Hindlimb muscle (tissue), 1 donor: ENCODE measurements around the gene GRID2. TPM values are rescaled to one million over a fixed set of nuclear protein-coding genes. Genes with fewer than 3 reads are reported as not detected.
"Not testable (repeated sequence)": the region's sequence is repeated elsewhere in the genome, so short reads cannot be mapped to it uniquely, and the experiment has no call there.

ENCODE experiments used
- DNase-seq: peaks from one replicate; pipeline ENCODE4 v3.0.0-alpha.2; 2013
- polyA plus RNA-seq: library from polyadenylated mRNA; unstranded; fragments of 120-200 nt; gene quantifications from one replicate; pipeline ENCODE4 v1.2.1, GENCODE V29; 2013; ENCODE audit not compliant: insufficient read length

GRID2 gene
- polyA plus RNA-seq, 1 donor, result 0.62 TPM

GRCh38 chr4:93342738-93343137, 1039.0 kb downstream of the GRID2 start:
- DNase-seq, result no peak

GRCh38 chr4:93346840-93347239, 1043.1 kb downstream of the GRID2 start:
- DNase-seq, result no peak

- DNase-seq, result no peak
These were observed 1045.1 kb downstream of the GRID2 start for GRCh38 chr4:93348896-93349295.

GRCh38 chr4:93351846-93352245, 1048.1 kb downstream of the GRID2 start:
- DNase-seq, result no peak

- DNase-seq, result no peak
These were observed 1051.6 kb downstream of the GRID2 start for GRCh38 chr4:93355411-93355810.

DNA sequence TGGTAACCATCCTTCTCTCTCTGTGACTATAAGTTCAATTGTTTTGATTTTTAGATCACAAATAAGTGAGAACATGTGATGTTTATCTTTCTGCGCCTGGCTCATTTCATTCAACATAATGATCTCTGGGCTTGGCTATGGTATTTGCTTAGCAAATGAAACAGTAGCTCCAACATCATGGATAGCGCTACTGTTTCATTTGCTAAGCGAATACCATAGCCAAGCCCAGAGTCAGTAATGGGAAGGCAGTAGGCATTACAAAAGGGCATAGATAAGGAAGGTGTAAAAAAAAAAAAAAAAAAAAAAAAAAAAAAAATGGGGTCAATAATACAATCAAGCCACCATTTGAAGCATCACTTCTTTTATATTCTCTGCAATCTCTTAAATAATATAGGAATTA, 1055.8 kb downstream of the GRID2 start:
- DNase-seq, result no peak

DNA sequence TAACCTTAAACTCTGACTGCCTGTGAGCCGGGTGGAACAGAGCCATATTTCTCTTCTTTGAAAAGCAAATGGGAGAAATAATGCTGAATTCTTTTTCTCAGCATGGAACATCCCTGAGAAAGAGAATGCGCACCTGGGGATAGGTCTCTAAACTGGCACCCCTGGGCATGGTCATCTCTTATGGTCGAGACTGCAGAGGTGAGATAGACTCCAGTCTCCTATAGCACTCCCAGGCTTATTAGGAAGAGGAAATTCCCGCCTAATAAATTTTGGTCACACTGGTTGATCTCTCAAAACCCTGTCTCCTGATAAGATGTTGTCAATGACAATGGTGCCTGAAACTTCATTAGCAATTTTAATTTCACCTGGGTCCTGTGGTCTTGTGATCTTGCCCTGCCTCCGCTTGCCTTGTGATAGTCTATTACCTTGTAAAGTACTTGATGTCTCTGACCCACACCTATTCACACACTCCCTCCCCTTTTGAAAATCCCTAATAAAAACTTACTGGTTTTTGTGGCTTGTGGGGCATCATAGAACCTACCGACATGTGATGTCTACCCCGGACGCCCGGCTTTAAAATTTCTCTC, 1062.5 kb downstream of the GRID2 start:
- not testable (repeated sequence) for DNase-seq

DNA sequence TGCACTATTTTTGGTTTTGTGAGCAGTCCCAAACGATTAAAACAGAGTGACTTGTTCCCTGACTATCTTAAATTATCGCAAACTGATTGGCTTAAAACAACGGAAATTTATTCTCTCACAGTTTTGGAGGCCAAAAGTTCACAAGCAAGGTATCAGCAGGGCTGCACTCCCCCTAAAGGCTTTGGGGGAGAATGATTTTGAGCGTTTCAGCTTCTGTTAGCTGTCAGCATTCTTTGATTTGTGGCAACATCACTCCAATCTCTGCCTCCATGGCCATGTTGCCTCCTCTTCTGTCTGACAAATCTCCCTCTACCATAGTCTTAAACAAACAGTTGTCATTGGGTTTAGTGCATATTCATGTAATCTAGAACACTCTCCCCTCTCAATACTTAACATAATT, 1065.2 kb downstream of the GRID2 start:
- DNase-seq, result no peak

GRCh38 chr4:93370256-93370655, 1066.5 kb downstream of the GRID2 start:
- no peak for DNase-seq

DNA sequence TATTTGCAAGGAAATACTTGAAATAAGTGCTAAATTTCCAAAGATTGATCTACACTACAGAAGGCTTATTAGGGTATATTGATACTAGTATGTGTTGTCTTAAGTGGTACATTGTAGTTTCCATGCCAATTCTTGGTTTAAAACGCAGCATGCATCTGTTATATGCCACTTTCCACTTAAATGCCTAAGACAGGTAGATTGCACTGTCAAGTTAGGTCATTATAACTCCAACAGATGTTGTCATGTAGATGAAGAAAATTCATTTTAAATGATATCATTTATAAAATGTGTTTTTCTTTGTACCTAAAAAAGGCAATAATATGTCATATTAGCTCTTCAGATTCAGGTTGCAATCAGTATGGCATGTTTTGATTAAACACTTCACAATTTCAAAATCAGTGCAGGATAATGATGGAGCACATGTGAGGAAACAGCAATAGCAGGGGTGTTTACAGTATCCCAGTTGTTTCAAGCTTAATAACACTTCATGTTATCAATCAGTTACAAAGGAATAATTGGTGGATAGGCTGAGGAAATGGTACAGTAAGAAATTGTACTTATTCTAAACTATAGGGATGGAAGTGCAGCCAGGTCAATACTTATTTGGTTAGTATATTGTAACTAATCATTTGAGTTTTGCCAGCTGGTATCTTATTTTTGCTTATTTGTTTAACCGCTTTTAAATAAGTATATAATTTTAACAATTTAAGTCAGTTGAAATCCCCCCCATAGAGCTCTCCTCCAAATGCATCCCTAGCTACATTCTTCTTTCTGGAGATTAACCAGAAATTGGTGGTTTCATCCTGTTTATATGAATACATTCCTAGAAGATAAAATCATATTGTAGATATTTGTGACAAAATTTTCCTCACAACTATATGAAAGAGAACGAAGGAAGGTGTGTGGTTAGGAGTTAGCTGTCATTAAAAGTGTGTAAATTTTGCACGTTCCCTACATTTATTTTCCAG, 1070.4 kb downstream of the GRID2 start:
- no peak for DNase-seq

GRCh38 chr4:93384241-93384640, 1080.5 kb downstream of the GRID2 start:
- no peak for DNase-seq

- no peak for DNase-seq
These were observed 1081.1 kb downstream of the GRID2 start for GRCh38 chr4:93384887-93385286.

- DNase-seq, result peak; percentile 15
These were observed 1090.8 kb downstream of the GRID2 start for GRCh38 chr4:93394545-93395081.

DNA sequence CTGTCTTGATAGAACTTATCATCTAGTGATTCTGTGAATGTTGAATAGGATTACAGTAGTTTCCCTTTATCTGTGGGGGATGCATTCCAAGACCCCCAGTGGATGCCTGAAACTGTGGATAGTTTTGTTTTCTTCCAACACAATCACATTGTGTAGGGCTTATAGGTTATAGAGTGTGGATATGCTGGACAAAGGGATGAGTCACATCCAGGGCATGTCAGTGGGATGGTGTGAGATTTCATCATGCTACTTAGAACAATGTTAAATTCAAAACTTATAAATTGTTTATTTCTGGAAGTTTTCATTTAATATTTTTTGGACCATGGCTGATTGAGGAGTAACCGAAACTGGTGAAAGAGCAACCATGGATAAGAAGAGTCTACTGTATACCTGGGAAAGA, 1092.5 kb downstream of the GRID2 start:
- no peak for DNase-seq

DNA sequence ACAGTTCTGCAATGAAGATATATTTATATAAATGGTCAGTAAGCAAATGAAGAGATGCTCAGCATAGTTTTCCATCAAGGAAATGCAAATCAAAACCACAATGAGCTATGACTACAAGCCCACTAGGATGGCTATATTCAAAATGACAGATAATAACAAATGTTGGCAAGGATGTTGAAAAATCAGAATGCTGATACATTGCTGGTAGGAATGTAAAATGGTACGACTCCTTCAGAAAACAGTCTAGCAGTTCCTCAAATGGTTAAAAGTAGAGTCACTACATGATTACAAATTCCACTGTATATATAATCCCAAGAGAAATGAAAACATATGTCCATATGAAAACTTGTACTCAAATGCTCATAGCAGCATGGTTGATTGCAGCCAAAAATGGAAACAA, 1099.8 kb downstream of the GRID2 start:
- no peak for DNase-seq

DNA sequence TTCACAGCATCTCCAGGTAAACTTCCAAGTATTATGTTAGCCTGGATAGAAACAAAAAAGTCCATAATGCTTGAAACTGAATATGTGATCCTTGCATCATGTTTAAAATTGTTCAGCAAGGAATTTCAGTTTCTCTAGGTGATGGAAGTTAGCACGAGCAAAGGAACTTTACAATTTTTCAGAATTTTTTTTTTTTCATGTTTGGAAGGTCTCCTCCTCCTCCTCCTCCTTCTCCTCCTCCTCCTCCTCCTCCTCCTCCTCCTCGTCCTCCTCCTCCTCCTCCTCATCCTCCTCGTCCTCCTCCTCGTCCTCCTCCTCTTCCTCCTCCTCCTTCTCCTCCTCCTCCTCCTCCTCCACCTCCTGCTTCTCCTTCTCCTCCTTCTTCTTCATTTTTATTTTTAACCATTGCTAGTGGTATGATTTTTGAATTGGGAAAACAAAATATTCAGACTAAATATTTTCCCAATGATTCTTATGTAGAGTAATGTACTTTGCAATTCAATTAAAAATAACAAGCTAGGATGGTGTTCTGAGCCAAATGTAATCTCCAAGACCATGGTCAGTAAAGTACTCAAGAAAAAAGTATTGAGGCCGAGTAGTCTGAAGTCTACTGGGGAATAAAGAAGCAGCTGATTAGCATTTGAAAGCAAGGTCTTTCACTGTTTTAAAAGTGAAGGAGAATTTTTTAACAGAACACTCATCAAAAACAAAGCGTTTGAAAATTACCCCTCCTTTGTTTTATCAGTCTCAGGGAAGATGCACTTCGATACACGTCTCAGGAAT, 1103.9 kb downstream of the GRID2 start:
- no peak for DNase-seq

GRCh38 chr4:93409035-93409434, 1105.3 kb downstream of the GRID2 start:
- no peak for DNase-seq

- no peak for DNase-seq
These were observed 1110.3 kb downstream of the GRID2 start for GRCh38 chr4:93414041-93414550.

DNA sequence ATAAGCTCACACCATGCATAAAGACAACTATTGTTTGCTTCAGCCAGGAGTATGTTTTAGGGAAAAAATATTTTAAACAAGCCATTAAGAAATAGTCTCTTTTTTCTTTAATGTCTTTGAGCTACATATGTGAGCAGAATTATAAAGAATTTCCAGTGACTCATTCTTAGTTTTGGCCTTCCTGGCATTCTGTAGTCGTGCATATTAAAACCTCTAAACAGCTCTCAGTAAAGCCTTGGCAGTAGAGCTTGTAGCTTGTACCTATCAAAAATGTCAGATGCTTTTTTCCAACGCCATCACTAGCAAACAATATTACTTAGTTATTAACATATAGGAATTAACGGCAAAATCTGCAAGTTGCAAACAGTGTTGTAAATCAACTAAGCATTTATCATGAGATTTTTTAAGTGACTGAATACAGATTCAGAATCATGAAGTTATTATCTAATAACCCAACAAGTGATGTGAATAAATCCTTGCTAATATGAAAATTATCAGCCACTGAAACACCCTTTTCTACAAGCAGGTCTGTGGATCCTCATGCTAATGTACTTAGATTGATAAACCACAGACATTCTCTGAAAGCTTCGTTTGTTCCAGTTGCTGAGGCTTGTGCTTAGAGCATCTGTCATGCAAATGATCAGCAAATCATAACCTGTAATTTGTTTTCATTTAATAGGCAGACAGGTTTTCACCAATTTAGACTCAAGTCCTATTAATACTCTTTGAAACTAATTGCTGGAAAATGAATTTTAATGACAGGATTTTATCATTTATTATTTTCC, 1112.8 kb downstream of the GRID2 start:
- DNase-seq, result no peak

- peak; percentile 5 for DNase-seq
These were observed 1127.6 kb downstream of the GRID2 start for GRCh38 chr4:93431371-93431770.

DNA sequence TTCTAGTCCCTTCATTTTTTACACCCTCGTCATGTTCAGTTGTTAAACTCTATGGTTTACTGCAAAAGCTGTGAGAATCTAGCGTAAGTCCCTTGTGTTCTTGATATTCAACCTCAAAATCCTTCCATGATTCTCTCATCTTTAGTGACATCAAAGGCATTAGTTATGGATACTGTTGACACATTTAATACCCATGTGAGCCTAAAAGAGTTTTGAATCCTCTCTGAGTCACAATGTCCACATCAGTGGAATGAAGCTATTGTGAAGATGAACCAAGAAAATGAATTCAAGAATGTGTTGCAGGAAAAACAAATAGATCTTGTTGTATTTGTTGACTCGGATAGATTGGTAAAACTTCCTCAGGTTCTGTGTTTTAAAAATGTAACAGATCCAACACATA, 1130.1 kb downstream of the GRID2 start:
- no peak for DNase-seq
